CD4-positive, alpha-beta T cell (primary cell): ENCODE data around the gene RNF212. TPM values are rescaled to one million over a fixed set of nuclear protein-coding genes. Genes with fewer than 3 reads are reported as not detected.
A peak's percentile ranks its signal among the peaks of the same experiment; 100 is the strongest.

Experiments
- ATAC-seq: fragments of 200-7000 bp; cut with Tn5 transposase; one replicate; pipeline ENCODE4 v1.10.0; 2022; ENCODE audit warnings: mild to moderate bottlenecking; ENCODE audit not compliant: poor library complexity
- CTCF ChIA-PET: fragments of 350-600 bp; sonication (Branson Sonifier 250); formaldehyde crosslinking; loops from one replicate; lab custom pipeline; 2021; ENCODE audit warnings: antibody characterized with exemption, inconsistent platforms; lab: Charles Lee
- POLR2A ChIA-PET: fragments of 350-600 bp; sonication (Branson Sonifier 250); formaldehyde crosslinking; loops from one replicate; lab custom pipeline; 2021; ENCODE audit warnings: antibody characterized with exemption, inconsistent platforms; lab: Charles Lee
- DNase-seq, 14 experiments: peaks; one replicate each; pipeline ENCODE4 v3.0.0-alpha.2; 2013 to 2020; ENCODE audit warnings: mixed read lengths in 2 of 14
- H3K27ac ChIP-seq, 2 donors: one replicate each; pipeline versions ENCODE4 v1.5.1 to v1.7.0; 2013; ENCODE audit warnings: low read length in 2 of 2, low read depth in 1 of 2, mild to moderate bottlenecking in 1 of 2
- H3K27me3 ChIP-seq, 2 experiments: 1 replicate in 1 of 2; 2 replicates in 1 of 2; pipeline versions ENCODE4 v1.6.1 to v1.7.0; 2013; ENCODE audit warnings: low read length in 2 of 2, control low read depth in 1 of 2, mild to moderate bottlenecking in 1 of 2, moderate library complexity in 1 of 2; ENCODE audit not compliant: insufficient read depth in 2 of 2, control insufficient read depth in 1 of 2
- H3K36me3 ChIP-seq: one replicate; pipeline ENCODE4 v1.6.1; 2013; ENCODE audit warnings: low read length, control low read depth; ENCODE audit not compliant: insufficient read depth
- H3K4me1 ChIP-seq: one replicate; pipeline ENCODE4 v1.6.1; 2013; ENCODE audit warnings: low read length, control low read depth; ENCODE audit not compliant: insufficient read depth
- H3K4me3 ChIP-seq: one replicate; pipeline ENCODE4 v1.5.1; 2013; ENCODE audit warnings: mild to moderate bottlenecking, low read length, moderate library complexity
- H3K9me3 ChIP-seq, 2 experiments: 1 replicate in 1 of 2; 2 replicates in 1 of 2; pipeline versions ENCODE4 v1.6.1 to v1.7.0; 2013; ENCODE audit warnings: low read length in 2 of 2, mild to moderate bottlenecking in 2 of 2, control low read depth in 1 of 2, moderate library complexity in 1 of 2; ENCODE audit not compliant: control insufficient read depth in 1 of 2, insufficient read depth in 1 of 2
- H3K27ac Mint-ChIP-seq: one replicate; pipeline ENCODE4 v1.8.0; 2020; ENCODE audit warnings: mixed read lengths
- H3K27me3 Mint-ChIP-seq: one replicate; pipeline ENCODE4 v1.8.0; 2021; ENCODE audit warnings: mixed read lengths
- H3K36me3 Mint-ChIP-seq: one replicate; pipeline ENCODE4 v1.8.0; 2021; ENCODE audit warnings: low read depth, mixed read lengths
- H3K4me1 Mint-ChIP-seq: one replicate; pipeline ENCODE4 v1.8.0; 2021; ENCODE audit warnings: low read depth, mixed read lengths
- H3K4me3 Mint-ChIP-seq: one replicate; pipeline ENCODE4 v1.8.0; 2020; ENCODE audit warnings: mild to moderate bottlenecking, mixed read lengths
- H3K9me3 Mint-ChIP-seq: one replicate; pipeline ENCODE4 v1.8.0; 2020; ENCODE audit warnings: mixed read lengths
- CTCF ChIP-seq: fragments of 200-600 bp; IDR thresholded peaks from one replicate; pipeline ENCODE4 v1.8.0; 2022; ENCODE audit warnings: antibody characterized with exemption, mild to moderate bottlenecking
- intact Hi-C, 2 experiments: fragments of 100-400 bp; cut with DNase I in 1 of 2; cut with micrococcal nuclease in 1 of 2; formaldehyde crosslinking; loops; one replicate each; pipeline versions ENCODE4 v1.15.1 to v1.9.0; 2023 to 2025; cut with DNase I, micrococcal nuclease
- total RNA-seq, 174 experiments: library from RNA in 2 of 174; stranded (reverse) in 2 of 174; gene quantifications; one replicate each; pipeline ENCODE4 v1.2.3 and lab custom pipeline; 2021 to 2026

RNF212 gene
- total RNA-seq, 2 experiments from 2014 or later, result 5.6 to 8.3 TPM

GRCh38 chr4:1150875-1151274, 37.5 kb upstream of the RNF212 start:
- Histone ChIP-seq H3K4me1 (no peaks in the 10 kb centered on the region), H3K36me3 (no peaks in the 10 kb centered on the region), H3K27me3 (no peaks in the 10 kb centered on the region), H3K27ac (no peak overlapping the region), H3K4me3 (no peak overlapping the region), H3K9me3 (peaks cover 0 to 22% of the 10 kb centered on the region in 2 experiments)
- no peak for DNase-seq
- intact Hi-C loops, result no loop called here
- Mint-ChIP-seq H3K4me3 (no peak overlapping the region), H3K9me3 (no peaks in the 10 kb centered on the region), H3K27ac (no peak overlapping the region), H3K4me1 (no peaks in the 10 kb centered on the region), H3K27me3 (peaks cover 22% of the 10 kb centered on the region), H3K36me3 (no peaks in the 10 kb centered on the region)
- no peak for TF ChIP-seq CTCF
- ATAC-seq, result no peak
- ChIA-PET CTCF (no interaction called here), POLR2A (interaction anchor here (1.3 kb wide), 1 partner anchor 10 kb away, joined by 4 read pairs; no protein-coding TSS in a partner anchor)

DNA sequence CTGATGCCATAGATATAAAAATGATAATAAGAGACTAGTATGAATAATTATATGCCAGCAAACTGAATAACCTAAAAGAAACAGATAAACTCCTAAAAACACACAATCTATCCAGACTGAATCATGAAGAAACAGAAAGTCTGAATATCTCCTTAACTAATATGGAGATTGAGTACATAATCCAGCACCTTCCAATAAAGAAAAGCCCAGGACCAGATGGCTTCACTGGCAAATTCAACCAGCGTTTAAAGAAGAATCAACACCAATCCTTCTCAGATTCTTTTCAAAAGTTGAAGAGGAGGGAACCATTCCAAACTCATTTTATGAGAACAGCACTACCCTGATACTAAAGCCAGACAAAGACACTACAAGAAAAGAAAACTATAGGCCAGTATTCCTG, 26.5 kb upstream of the RNF212 start:
- no peak overlapping the region for H3K27ac Mint-ChIP-seq
- peaks cover 0 to 4% of the 10 kb centered on the region in 2 experiments for H3K27me3 ChIP-seq
- H3K27ac ChIP-seq, result no peak overlapping the region
- intact Hi-C loops, result no loop called here
- ATAC-seq (no peak), DNase-seq (no peak)
- ChIA-PET POLR2A (no interaction called here), CTCF (no interaction called here)
- peaks cover 25% of the 10 kb centered on the region for H3K4me1 Mint-ChIP-seq
- peaks cover 0 to 5% of the 10 kb centered on the region in 2 experiments for H3K9me3 ChIP-seq
- H3K4me3 ChIP-seq, result no peak overlapping the region
- no peaks in the 10 kb centered on the region for H3K9me3 Mint-ChIP-seq
- TF ChIP-seq CTCF, result no peak
- no peaks in the 10 kb centered on the region for H3K36me3 ChIP-seq
- no peak overlapping the region for H3K4me3 Mint-ChIP-seq
- H3K27me3 Mint-ChIP-seq, result no peaks in the 10 kb centered on the region
- H3K4me1 ChIP-seq, result peaks cover 8% of the 10 kb centered on the region
- H3K36me3 Mint-ChIP-seq, result no peaks in the 10 kb centered on the region

DNA sequence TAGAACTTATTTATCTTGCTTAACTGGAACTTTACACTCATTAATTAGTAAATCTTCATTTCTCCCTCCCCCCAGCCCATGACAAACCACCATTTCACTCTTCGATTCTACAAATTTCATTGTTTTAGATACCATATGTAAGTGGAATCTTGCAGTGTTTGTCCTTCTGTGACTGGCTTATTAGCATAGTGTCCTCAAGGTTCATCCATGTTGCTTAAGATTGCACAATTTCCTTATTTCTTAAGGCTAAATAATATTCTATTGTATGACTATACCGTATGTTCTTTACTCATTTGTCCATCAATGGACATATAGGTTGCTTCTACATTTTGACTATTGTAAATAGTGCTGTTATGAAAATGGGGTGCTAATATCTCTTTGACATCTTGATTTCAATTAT, 24.5 kb upstream of the RNF212 start:
- Mint-ChIP-seq H3K27ac (no peak overlapping the region), H3K4me1 (peaks cover 25% of the 10 kb centered on the region), H3K9me3 (no peaks in the 10 kb centered on the region), H3K27me3 (no peaks in the 10 kb centered on the region), H3K36me3 (no peaks in the 10 kb centered on the region), H3K4me3 (peak overlapping the region; percentile 11)
- H3K9me3 ChIP-seq, result peaks cover 0 to 5% of the 10 kb centered on the region in 2 experiments
- H3K4me1 ChIP-seq, result peaks cover 8% of the 10 kb centered on the region
- no peak overlapping the region for H3K27ac ChIP-seq
- no peak for ATAC-seq
- H3K4me3 ChIP-seq, result peak overlapping the region; percentile 45
- POLR2A ChIA-PET, result interaction anchor here (0.7 to 1.9 kb wide), 5 partner anchors 31 to 210 kb away, joined by 3 to 9 read pairs (median 3); partner anchors contain the start of genes CTBP1 and UVSSA
- CTCF ChIA-PET, result no interaction called here
- TF ChIP-seq CTCF, result no peak
- no peaks in the 10 kb centered on the region for H3K27me3 ChIP-seq
- DNase-seq, result peak in 1 of 14 experiments; percentile 19
- H3K36me3 ChIP-seq, result no peaks in the 10 kb centered on the region
- intact Hi-C loops, result no loop called here
